Progenitor cell of endocrine pancreas (in vitro differentiated cells): ENCODE measurements around the gene SYNPO2L. TPM values are rescaled to one million over a fixed set of nuclear protein-coding genes. Genes with fewer than 3 reads are reported as not detected.
"Not testable (repeated sequence)": the region's sequence is repeated elsewhere in the genome, so short reads cannot be mapped to it uniquely, and the experiment has no call there.

Experiments used
- DNase-seq: peaks from one replicate; pipeline ENCODE4 v3.0.0; 2021; ENCODE audit warnings: low spot score; ENCODE audit not compliant: unreplicated experiment
- H3K27ac Mint-ChIP-seq: 2 replicates; pipeline ENCODE4 v1.8.0; 2021; ENCODE audit warnings: mild to moderate bottlenecking, moderate library complexity, mixed read lengths
- H3K27me3 Mint-ChIP-seq: 2 replicates; pipeline ENCODE4 v1.8.0; 2021; ENCODE audit warnings: mixed read lengths
- H3K36me3 Mint-ChIP-seq: 2 replicates; pipeline ENCODE4 v1.8.0; 2022; ENCODE audit warnings: mixed read lengths; ENCODE audit not compliant: insufficient read depth
- H3K4me1 Mint-ChIP-seq: 2 replicates; pipeline ENCODE4 v1.8.0; 2021; ENCODE audit warnings: low read depth, mixed read lengths
- H3K4me3 Mint-ChIP-seq: 2 replicates; pipeline ENCODE4 v1.8.0; 2021; ENCODE audit warnings: low read depth, mild to moderate bottlenecking, moderate library complexity, mixed read lengths
- H3K9me3 Mint-ChIP-seq: 2 replicates; pipeline ENCODE4 v1.8.0; 2021; ENCODE audit warnings: low read depth, mixed read lengths
- CTCF ChIP-seq: fragments of 200-600 bp; sonication (generic); IDR thresholded peaks from one replicate; pipeline ENCODE4 v1.5.0; 2021; ENCODE audit warnings: antibody characterized with exemption, mild to moderate bottlenecking; ENCODE audit not compliant: unreplicated experiment
- total RNA-seq: library from RNA; stranded (reverse); gene quantifications from 2 replicates; pipeline ENCODE4 v1.2.1, GENCODE V29; 2021

SYNPO2L gene
- total RNA-seq, 1 donor from 2014 or later = 0.07 TPM

- Mint-ChIP-seq H3K4me1 (peaks cover 8% of the 10 kb centered on the region), H3K27me3 (no peaks in the 10 kb centered on the region), H3K9me3 (no peaks in the 10 kb centered on the region), H3K27ac (no peak overlapping the region), H3K36me3 (peaks cover 1% of the 10 kb centered on the region), H3K4me3 (no peak overlapping the region)
- no peak for DNase-seq
- TF ChIP-seq CTCF = no peak
Observed at GRCh38 chr10:73623056-73623455, 32.8 kb downstream of the SYNPO2L start.

GRCh38 chr10:73620974-73621373, 34.9 kb downstream of the SYNPO2L start:
- not testable (repeated sequence) for H3K27me3 Mint-ChIP-seq, H3K9me3 Mint-ChIP-seq, H3K4me1 Mint-ChIP-seq, DNase-seq, H3K36me3 Mint-ChIP-seq, H3K4me3 Mint-ChIP-seq
- H3K27ac Mint-ChIP-seq = peak overlapping the region; percentile 41

- H3K36me3 Mint-ChIP-seq, H3K27ac Mint-ChIP-seq, H3K9me3 Mint-ChIP-seq, H3K4me1 Mint-ChIP-seq, DNase-seq, H3K27me3 Mint-ChIP-seq, H3K4me3 Mint-ChIP-seq: not testable (repeated sequence)
Observed at GRCh38 chr10:73617143-73617542, 38.7 kb downstream of the SYNPO2L start.

- Mint-ChIP-seq H3K36me3 (peaks cover 3% of the 10 kb centered on the region), H3K4me1 (peaks cover 2% of the 10 kb centered on the region), H3K4me3 (no peak overlapping the region), H3K9me3 (no peaks in the 10 kb centered on the region), H3K27me3 (no peaks in the 10 kb centered on the region), H3K27ac (peak overlapping the region; percentile 74)
- TF ChIP-seq CTCF = no peak
- DNase-seq = no peak
Observed at GRCh38 chr10:73614720-73615119, 41.1 kb downstream of the SYNPO2L start.

- Mint-ChIP-seq H3K4me3 (no peak overlapping the region), H3K27ac (peak overlapping the region; percentile 37), H3K36me3 (peaks cover 8% of the 10 kb centered on the region), H3K4me1 (no peaks in the 10 kb centered on the region), H3K27me3 (no peaks in the 10 kb centered on the region), H3K9me3 (no peaks in the 10 kb centered on the region)
- TF ChIP-seq CTCF = no peak
- no peak for DNase-seq
Observed at GRCh38 chr10:73609116-73609515, 46.7 kb downstream of the SYNPO2L start.

GRCh38 chr10:73601486-73601921, 54.3 kb downstream of the SYNPO2L start:
- Mint-ChIP-seq H3K9me3 (no peaks in the 10 kb centered on the region), H3K27me3 (no peaks in the 10 kb centered on the region), H3K4me1 (peaks cover 9% of the 10 kb centered on the region), H3K4me3 (peak overlapping the region; percentile 9), H3K27ac (peak overlapping the region; percentile 94), H3K36me3 (peaks cover 13% of the 10 kb centered on the region)
- TF ChIP-seq CTCF = no peak
- DNase-seq = no peak
